HG03097 (cell line): ENCODE measurements around the gene CHMP4A.
A peak's percentile ranks its signal among the peaks of the same experiment; 100 is the strongest.

Source experiments
- ATAC-seq: cut with Tn5 transposase; IDR thresholded peaks from one replicate; pipeline ENCODE4 v1.9.1; 2021; ENCODE audit not compliant: unreplicated experiment, low FRiP score

Gene CHMP4A

GRCh38 chr14:24197056-24197450 lies 16.2 kb downstream of the CHMP4A start:
- ATAC-seq: no peak

- ATAC-seq: no peak
These were observed 16.9 kb downstream of the CHMP4A start for GRCh38 chr14:24196071-24197055.

- ATAC-seq: peak; percentile 76
These were observed 17.9 kb downstream of the CHMP4A start, which contains the start of gene TM9SF1 for GRCh38 chr14:24195186-24196070. TM9SF1 (minus strand) TSS chr14:24195441; CDS start chr14:24195019, 422 bp downstream.

- no peak for ATAC-seq
These were observed 18.5 kb downstream of the CHMP4A start for GRCh38 chr14:24194873-24195185.

GRCh38 chr14:24194186-24194872 lies 19.0 kb downstream of the CHMP4A start:
- ATAC-seq: no peak

- no peak for ATAC-seq
These were observed 20.4 kb downstream of the CHMP4A start for GRCh38 chr14:24192933-24193332.

- ATAC-seq: no peak
These were observed 22.9 kb downstream of the CHMP4A start for GRCh38 chr14:24190416-24190815.

GRCh38 chr14:24189460-24189859 lies 23.8 kb downstream of the CHMP4A start:
- ATAC-seq: no peak

- ATAC-seq: no peak
These were observed 24.3 kb downstream of the CHMP4A start for GRCh38 chr14:24189059-24189375.

GRCh38 chr14:24188251-24189058 lies 24.8 kb downstream of the CHMP4A start, which contains the start of gene IPO4:
IPO4 (minus strand) TSS chr14:24188816; CDS start chr14:24188787, 29 bp downstream.
- ATAC-seq: peak; percentile 75

GRCh38 chr14:24187539-24187915 lies 25.8 kb downstream of the CHMP4A start:
- no peak for ATAC-seq

- ATAC-seq: no peak
These were observed 26.3 kb downstream of the CHMP4A start for GRCh38 chr14:24186831-24187538.

- ATAC-seq: no peak
These were observed 27.5 kb downstream of the CHMP4A start for GRCh38 chr14:24185741-24186140.

GRCh38 chr14:24185026-24185425 lies 28.3 kb downstream of the CHMP4A start:
- no peak for ATAC-seq

- no peak for ATAC-seq
These were observed 29.0 kb downstream of the CHMP4A start for GRCh38 chr14:24184104-24184970.

- no peak for ATAC-seq
These were observed 30.2 kb downstream of the CHMP4A start for GRCh38 chr14:24183014-24183481.

- no peak for ATAC-seq
These were observed 31.0 kb downstream of the CHMP4A start for GRCh38 chr14:24182110-24182882.
